Testis (tissue), 2 donors: ENCODE measurements around the gene EYA2.

Source experiments
- CTCF ChIP-seq, 3 experiments: fragments of 450-650 bp in 2 of 3; fragments of 200-600 bp in 1 of 3; sonication (generic) in 1 of 3; IDR thresholded peaks; one replicate each; pipeline ENCODE4 v1.5.1; 2016 to 2019; ENCODE audit warnings: antibody characterized with exemption in 3 of 3, mild to moderate bottlenecking in 2 of 3, moderate library complexity in 1 of 3
- POLR2A ChIP-seq: fragments of 450-650 bp; IDR thresholded peaks from one replicate; pipeline ENCODE4 v1.6.1; 2017; ENCODE audit warnings: antibody characterized with exemption, mild to moderate bottlenecking, moderate library complexity

- TF ChIP-seq CTCF (IDR thresholded peaks at IDR 0.05), result no peak
- no peak for TF ChIP-seq POLR2A
These were observed 169.2 kb downstream of the EYA2 start for GRCh38 chr20:47063808-47064207.
